HG03521 (cell line): ENCODE results near the gene TGM5.
"Not testable (repeated sequence)": the region's sequence is repeated elsewhere in the genome, so short reads cannot be mapped to it uniquely, and the experiment has no call there.

ENCODE experiments used
- ATAC-seq: cut with Tn5 transposase; IDR thresholded peaks from one replicate; pipeline ENCODE4 v1.9.1; 2021; ENCODE audit warnings: mild to moderate bottlenecking, moderate library complexity; ENCODE audit not compliant: unreplicated experiment

TGM5 gene

DNA sequence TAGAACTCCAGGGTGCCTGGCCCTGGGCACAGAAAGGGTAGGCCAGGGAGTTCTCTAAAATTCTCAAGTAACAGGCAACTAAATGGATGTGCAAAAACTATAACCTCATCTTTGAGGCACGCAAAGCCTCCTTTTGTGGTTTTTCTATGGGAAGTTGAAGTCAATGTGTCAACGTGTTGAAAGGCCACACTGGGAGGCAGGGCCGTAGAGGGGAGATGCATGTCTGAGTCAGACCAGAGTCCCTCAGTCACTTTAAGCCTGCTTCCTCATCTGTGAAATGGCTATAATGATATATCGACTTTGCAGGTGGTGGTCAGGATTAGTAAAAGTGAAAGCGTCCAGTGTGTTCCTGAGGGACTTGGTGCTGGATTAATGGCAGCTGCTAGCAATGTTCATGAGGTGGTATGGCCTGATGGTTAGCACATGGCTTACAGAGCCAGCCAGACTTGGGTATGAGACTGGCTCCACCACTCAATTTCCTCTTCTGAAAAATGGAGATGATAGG lies 17.0 kb downstream of the TGM5 start:
- no peak for ATAC-seq

DNA sequence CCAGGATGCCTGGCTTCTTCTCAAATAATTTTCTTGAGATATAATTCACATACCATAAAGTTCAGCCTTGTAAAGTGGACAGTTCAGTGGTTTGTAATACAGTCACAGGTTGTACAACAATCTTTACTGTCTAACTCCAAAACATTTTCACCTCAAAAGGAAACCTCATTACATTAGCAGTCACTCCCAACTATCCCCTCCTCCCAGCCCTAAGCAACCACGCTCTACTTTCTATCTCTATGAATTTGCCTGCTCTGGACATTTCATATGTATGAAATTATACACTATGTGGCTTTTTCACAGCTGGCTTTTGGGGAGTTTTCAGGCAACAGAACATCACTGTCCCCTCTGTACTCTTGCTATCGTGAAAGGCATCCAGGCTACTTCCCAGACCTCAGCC lies 17.5 kb downstream of the TGM5 start:
- ATAC-seq, result no peak

- ATAC-seq, result no peak
These were observed 20.4 kb downstream of the TGM5 start for GRCh38 chr15:43246261-43246774.

GRCh38 chr15:43244092-43244491 lies 22.6 kb downstream of the TGM5 start:
- no peak for ATAC-seq

DNA sequence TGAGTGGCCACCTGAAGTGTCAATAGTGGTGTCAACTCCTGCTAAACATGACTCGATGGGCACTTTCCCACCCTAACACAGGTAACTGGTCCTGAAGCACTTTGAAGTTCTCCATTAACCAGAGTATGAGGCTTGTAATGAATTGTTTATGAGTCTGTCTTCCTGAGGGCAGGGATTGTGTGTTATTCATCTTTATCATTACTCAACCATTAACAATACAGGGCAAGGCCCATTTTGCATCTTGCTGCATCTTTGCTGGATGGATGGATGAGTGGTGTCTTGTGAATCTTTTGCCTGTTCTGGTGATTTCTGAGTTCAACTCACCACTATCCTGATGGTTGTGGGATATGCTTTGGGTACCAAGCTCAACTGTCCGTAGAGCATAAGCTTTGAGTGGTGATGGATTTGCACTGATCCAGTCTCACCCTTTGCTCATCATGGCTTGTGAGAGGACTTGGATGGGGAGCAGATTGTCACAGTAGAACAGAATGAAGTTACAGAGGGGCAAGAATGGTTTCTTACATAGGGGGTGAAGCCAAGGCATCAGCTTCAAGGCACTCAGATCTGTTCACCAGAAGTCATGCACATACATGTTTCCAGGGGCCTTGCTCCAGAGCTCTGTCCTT lies 23.6 kb downstream of the TGM5 start:
- ATAC-seq, result no peak

- ATAC-seq, result no peak
These were observed 24.1 kb downstream of the TGM5 start for GRCh38 chr15:43242616-43243015.

GRCh38 chr15:43241100-43241499 lies 25.6 kb downstream of the TGM5 start:
- ATAC-seq, result no peak

DNA sequence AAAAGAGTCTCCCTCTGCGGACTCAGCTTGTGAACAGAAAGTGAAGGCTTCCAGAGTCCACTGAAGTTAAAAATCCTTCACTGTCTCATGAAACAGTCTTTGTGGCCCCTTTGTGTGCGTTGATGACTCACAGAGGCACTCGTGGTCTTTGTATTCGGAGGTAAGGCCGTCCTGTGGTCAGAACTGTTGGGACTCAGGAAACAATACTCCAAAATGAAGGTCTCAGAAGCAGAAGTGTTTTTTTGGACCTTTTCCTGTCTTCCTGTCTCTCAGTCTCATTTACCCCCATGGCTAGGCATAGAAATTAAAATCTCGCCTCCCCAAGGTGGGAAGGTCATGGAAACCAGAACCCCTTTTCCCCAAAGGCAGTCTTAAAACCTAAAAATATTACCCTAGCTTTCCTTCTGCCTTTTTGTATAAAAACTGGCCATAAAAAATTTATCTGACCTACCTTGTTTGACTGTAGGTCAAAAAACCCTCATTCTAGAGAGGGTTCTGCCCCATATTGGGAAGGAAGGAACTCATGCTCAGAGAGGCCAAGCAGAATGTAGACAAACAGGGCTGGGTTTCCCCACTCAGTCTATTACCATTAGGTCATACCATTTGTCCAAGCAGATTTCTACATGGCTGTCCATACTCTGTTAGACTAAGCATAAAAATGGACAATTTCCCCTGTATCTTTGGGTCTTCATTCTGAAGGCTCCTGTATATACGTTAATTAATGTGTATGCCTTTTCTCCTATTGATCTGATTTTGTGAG lies 26.8 kb downstream of the TGM5 start:
- ATAC-seq, result no peak

GRCh38 chr15:43238671-43239131 lies 28.0 kb downstream of the TGM5 start:
- ATAC-seq, result no peak

GRCh38 chr15:43237842-43238470 lies 28.8 kb downstream of the TGM5 start:
- ATAC-seq, result no peak

GRCh38 chr15:43235536-43235935 lies 31.2 kb downstream of the TGM5 start:
- no peak for ATAC-seq

- no peak for ATAC-seq
These were observed 34.3 kb downstream of the TGM5 start for GRCh38 chr15:43232289-43232874.

- no peak for ATAC-seq
These were observed 36.0 kb downstream of the TGM5 start for GRCh38 chr15:43230640-43231115.

GRCh38 chr15:43229977-43230376 lies 36.8 kb downstream of the TGM5 start:
- ATAC-seq, result no peak

DNA sequence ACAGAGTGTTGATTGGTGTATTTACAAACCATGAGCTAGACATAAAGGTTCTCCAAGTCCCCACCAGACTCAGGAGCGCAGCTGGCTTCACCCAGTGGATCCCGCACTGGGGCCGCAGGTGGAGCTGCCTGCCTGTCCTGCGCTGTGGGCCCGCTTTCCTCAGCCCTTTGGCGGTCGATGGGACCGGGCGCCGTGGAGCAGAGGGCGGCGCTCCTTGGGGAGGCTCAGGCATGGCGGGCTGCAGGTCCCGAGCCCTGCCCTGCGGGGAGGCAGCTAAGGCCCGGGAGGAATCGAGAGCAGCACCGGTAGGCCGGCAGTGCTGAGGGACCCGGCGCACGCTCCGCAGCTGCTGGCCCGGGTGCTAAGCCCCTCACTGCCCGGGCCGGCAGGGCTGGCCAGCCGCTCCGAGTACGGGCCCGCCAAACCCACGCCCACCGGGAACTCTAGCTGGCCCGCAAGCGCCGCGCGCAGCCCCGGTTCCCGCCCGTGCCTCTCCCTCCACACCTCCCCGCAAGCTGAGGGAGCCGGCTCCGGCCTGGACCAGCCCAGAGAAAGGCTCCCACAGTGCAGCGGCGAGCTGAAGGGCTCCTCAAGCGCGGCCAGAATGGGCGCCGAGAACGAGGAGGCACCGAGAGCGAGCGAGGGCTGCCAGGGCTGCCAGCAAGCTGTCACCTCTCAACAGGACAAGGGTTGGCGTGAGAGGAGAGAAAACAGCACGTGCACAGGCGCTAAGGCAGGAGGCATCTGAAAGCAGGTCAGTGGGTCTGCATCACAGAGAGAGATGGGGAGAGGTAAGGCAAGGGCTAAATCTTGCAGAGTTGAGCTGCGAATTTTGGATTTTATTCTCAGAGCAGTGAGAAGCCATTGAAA lies 40.1 kb downstream of the TGM5 start:
- no peak for ATAC-seq

DNA sequence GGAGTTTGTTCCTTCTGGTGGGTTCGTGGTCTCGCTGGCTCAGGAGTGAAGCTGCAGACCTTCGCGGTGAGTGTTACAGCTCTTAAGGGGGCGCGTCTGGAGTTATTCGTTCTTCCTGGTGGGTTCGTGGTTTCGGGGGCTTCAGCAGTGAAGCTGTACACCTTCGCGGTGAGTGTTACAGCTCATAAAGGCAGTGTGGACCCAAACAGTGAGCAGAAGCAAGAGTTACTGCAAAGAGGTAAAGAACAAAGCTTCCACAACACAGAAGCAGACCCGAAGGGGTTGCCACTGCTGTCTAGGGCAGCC lies 40.8 kb downstream of the TGM5 start:
- not testable (repeated sequence) for ATAC-seq

GRCh38 chr15:43225201-43225949 lies 41.4 kb downstream of the TGM5 start:
- ATAC-seq, result no peak

DNA sequence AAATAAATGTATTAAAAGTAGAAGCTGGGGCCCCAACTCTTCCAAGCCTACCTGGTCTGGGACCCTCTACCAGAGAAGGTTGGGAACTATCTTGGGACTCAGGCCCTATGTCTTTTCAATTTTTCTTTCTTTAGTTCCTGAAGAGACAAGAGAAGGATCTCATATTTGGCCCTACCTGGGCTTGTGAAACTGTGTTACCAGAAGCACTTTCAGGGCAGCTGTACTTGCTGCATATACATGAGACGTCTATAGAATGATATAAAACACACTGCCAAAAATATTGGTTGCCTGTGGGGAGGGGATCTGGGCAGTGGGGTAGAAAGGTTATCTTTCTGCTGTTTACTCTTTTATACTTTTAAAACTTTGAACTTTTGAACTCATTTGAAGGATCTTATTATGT lies 45.3 kb downstream of the TGM5 start:
- ATAC-seq, result no peak

DNA sequence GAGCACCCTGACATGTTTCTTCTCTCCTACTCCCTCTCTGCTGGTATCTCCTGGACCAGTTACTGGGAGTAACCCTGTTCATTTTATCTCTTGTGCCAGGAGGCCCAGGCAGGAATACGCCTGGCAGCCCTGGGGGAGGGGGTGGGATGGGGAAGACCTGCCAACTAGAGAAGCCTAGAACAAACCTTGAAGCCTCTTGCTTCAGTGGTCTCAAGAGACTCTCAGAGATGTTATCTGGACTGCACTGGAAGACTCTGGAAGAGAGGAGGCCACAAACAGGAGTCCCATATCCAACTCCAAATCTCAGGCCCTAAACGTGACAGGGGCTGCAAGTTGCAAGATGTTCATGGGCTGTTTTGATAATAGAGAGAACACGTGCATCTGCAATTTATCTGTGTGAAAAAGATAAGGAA lies 45.7 kb downstream of the TGM5 start, which contains the start of gene EPB42:
Gene EPB42, minus strand, starts transcription at position 28 of the 413 bp plus-strand sequence. CDS start 193 bp downstream, outside the sequence.
- ATAC-seq, result no peak
